ENCODE results near the gene C11orf98. TPM values are rescaled to one million over a fixed set of nuclear protein-coding genes. Genes with fewer than 3 reads are reported as not detected.

Gene C11orf98
- total RNA-seq, 2 experiments from 2014 or later, result 14.3 to 18.5 TPM

DNA sequence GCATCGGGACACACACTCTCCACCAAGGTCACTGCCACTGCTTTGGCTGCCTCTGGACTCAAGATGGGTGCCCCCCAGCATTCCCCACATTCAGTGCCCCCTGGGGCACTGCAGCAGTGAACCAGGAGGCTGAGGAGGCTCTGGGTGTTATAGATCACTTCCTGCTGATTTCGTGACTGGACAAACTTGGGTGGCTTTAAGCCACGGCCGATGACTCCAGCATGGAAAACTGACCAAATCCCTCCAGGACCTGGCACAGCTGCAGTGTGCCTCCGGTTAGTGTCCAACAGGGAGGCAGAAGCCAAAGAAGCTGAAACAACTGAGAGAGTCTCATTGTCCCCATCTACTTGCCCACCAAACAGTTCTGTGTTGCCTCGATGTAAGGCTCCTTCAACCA is 17.4 kb downstream of the C11orf98 start:
- POLR2A ChIA-PET, result interaction anchor here (0.6 to 7.0 kb wide), 7 partner anchors 15 to 104 kb away, joined by 3 to 77 read pairs (median 5); partner anchors contain the start of genes C11orf98, CSKMT, EEF1G and HNRNPUL2
- Mint-ChIP-seq H3K4me1 (ENCODE audit: low read depth) (peaks cover 33% of the 10 kb centered on the region), H3K9me3 (no peaks in the 10 kb centered on the region), H3K4me3 (peak overlapping the region; percentile 11), H3K27me3 (no peaks in the 10 kb centered on the region), H3K27ac (no peak overlapping the region), H3K36me3 (ENCODE audit: low read depth) (peaks cover 35% of the 10 kb centered on the region)
- TF ChIP-seq CTCF (IDR thresholded peaks at IDR 0.05), result no peak
- intact Hi-C loops (cut with DNase I, micrococcal nuclease), result loop anchor here in 1 of 2 experiments (1.0 to 2.0 kb wide), 4 partner anchors 19 to 61 kb away; partner anchors contain the start of gene MTA2
- CTCF ChIA-PET, result no interaction called here
- Histone ChIP-seq H3K4me3 (ENCODE audit: low read length) (no peak overlapping the region), H3K9me3 (ENCODE audit: control insufficient read depth in 1 of 2, insufficient read depth in 1 of 2, low read length in 2 of 2) (no peaks in the 10 kb centered on the region), H3K27ac (ENCODE audit: low read depth in 1 of 2, low read length in 2 of 2) (no peak overlapping the region), H3K36me3 (ENCODE audit: insufficient read depth, low read length) (peaks cover 44% of the 10 kb centered on the region), H3K4me1 (ENCODE audit: insufficient read depth, low read length) (peaks cover 47% of the 10 kb centered on the region), H3K27me3 (ENCODE audit: control insufficient read depth in 1 of 2, insufficient read depth in 2 of 2, low read length in 2 of 2) (no peaks in the 10 kb centered on the region)
- no peak for ATAC-seq (ENCODE audit: poor library complexity)
- DNase-seq, result no peak

GRCh38 chr11:62646825-62647608 is 18.0 kb downstream of the C11orf98 start:
- Mint-ChIP-seq H3K4me3 (peak overlapping the region; percentile 96), H3K36me3 (ENCODE audit: low read depth) (peaks cover 33% of the 10 kb centered on the region), H3K27me3 (no peaks in the 10 kb centered on the region), H3K4me1 (ENCODE audit: low read depth) (peaks cover 29% of the 10 kb centered on the region), H3K27ac (peak overlapping the region; percentile 99), H3K9me3 (no peaks in the 10 kb centered on the region)
- H3K27ac ChIP-seq (ENCODE audit: low read depth in 1 of 2, low read length in 2 of 2), result peak overlapping the region in 1 of 2 donors; percentile 82
- peaks cover 44% of the 10 kb centered on the region for H3K4me1 ChIP-seq (ENCODE audit: insufficient read depth, low read length)
- ATAC-seq (ENCODE audit: poor library complexity) (no peak), DNase-seq (no peak)
- no peak for TF ChIP-seq CTCF (IDR thresholded peaks at IDR 0.05)
- H3K36me3 ChIP-seq (ENCODE audit: insufficient read depth, low read length), result peaks cover 46% of the 10 kb centered on the region
- CTCF ChIA-PET, result interaction anchor here (0.6 to 1.9 kb wide), 4 partner anchors 18 to 222 kb away, joined by 3 to 7 read pairs (median 5); partner anchors contain the start of genes C11orf98, CSKMT and TUT1
- H3K9me3 ChIP-seq (ENCODE audit: control insufficient read depth in 1 of 2, insufficient read depth in 1 of 2, low read length in 2 of 2), result no peaks in the 10 kb centered on the region
- intact Hi-C loops (cut with DNase I, micrococcal nuclease), result loop anchor here in 1 of 2 experiments (1.0 to 2.0 kb wide), 5 partner anchors 19 to 62 kb away; partner anchors contain the start of genes EML3 and MTA2
- POLR2A ChIA-PET, result interaction anchor here (0.6 to 7.0 kb wide), 27 partner anchors 8 to 234 kb away, joined by 3 to 77 read pairs (median 4); partner anchors contain the start of genes B3GAT3, C11orf98, CSKMT and EEF1G
- H3K27me3 ChIP-seq (ENCODE audit: control insufficient read depth in 1 of 2, insufficient read depth in 2 of 2, low read length in 2 of 2), result no peaks in the 10 kb centered on the region
- peak overlapping the region; percentile 98 for H3K4me3 ChIP-seq (ENCODE audit: low read length)

DNA sequence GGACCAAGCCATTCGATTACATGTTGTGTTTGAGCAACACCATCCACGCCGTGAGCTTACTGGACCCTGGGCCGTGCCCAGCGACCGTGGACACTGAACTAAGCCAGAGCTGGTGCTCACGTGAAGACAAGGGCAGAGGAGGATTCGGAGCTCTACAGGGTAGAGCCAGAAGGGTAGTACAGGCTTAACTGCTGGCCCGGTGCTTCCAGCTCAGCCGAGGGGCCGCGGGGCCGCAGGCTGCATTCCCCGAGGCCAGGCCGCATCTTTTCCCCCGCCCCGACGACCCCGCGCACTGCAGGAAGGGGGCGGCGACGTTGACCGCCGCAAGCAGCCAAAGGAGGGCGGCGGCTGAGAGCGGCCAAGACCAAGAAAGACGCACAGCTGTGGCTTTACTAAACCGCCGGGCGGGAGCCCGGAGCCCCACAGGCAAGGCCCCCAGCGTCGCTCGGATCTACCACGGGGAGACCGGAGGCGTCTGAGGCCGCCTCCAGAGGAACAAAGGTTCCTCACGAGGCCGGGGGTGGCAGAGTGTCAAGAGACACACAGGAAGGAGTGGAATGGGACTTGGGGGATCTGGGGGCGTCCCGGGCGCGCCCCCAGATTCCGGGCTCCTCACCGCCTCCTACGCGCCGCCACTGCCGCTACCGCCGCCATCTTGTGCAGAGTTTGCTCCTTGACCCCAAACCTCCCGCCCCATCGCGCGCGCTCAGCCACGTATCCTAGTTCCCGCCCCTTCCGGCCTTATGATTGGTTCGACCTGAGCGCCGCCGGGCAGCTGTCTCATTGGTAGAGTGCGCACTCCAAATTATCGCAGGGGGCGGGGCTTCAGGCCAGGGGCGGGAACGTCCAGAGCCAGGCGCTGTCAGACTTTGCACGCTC is 18.8 kb downstream of the C11orf98 start, which contains the start of gene GANAB:
TSS of gene GANAB (minus strand) at position 668 of the 879 bp plus-strand sequence. CDS start at position 654, 14 bp downstream.
- peak within 1 kb of the TSS; percentile 99 for H3K27ac Mint-ChIP-seq
- intact Hi-C loops (cut with DNase I, micrococcal nuclease), result loop anchor here in 1 of 2 experiments (1.0 to 2.0 kb wide), 4 partner anchors 23 to 63 kb away; partner anchors contain the start of genes EML3 and MTA2
- Histone ChIP-seq H3K36me3 (ENCODE audit: insufficient read depth, low read length) (peaks cover 46% of the 10 kb centered on the region), H3K4me1 (ENCODE audit: insufficient read depth, low read length) (peaks cover 42% of the 10 kb centered on the region), H3K27me3 (ENCODE audit: control insufficient read depth in 1 of 2, insufficient read depth in 2 of 2, low read length in 2 of 2) (no peaks in the 10 kb centered on the region), H3K27ac (ENCODE audit: low read depth in 1 of 2, low read length in 2 of 2) (peak within 1 kb of the TSS; percentile 82 to 97), H3K4me3 (ENCODE audit: low read length) (peak within 1 kb of the TSS; percentile 98), H3K9me3 (ENCODE audit: control insufficient read depth in 1 of 2, insufficient read depth in 1 of 2, low read length in 2 of 2) (no peaks in the 10 kb centered on the region)
- DNase-seq, result peak; percentile 97 to 100 (median 99)
- ChIA-PET POLR2A (interaction anchor here (0.6 to 7.0 kb wide), 29 partner anchors 8 to 235 kb away, joined by 3 to 77 read pairs (median 4); partner anchors contain the start of genes B3GAT3, C11orf98, CSKMT and EEF1G), CTCF (interaction anchor here (0.6 to 1.9 kb wide), 5 partner anchors 19 to 221 kb away, joined by 3 to 7 read pairs (median 4); partner anchors contain the start of genes C11orf98, CSKMT and TUT1)
- no peaks in the 10 kb centered on the region for H3K9me3 Mint-ChIP-seq
- peaks cover 33% of the 10 kb centered on the region for H3K36me3 Mint-ChIP-seq (ENCODE audit: low read depth)
- no peaks in the 10 kb centered on the region for H3K27me3 Mint-ChIP-seq
- peak; percentile 98 for ATAC-seq (ENCODE audit: poor library complexity)
- peaks cover 29% of the 10 kb centered on the region for H3K4me1 Mint-ChIP-seq (ENCODE audit: low read depth)
- TF ChIP-seq CTCF (IDR thresholded peaks at IDR 0.05), result no peak
- peak within 1 kb of the TSS; percentile 96 for H3K4me3 Mint-ChIP-seq

All from CD4-positive, alpha-beta T cell (primary cell).